ENCODE data around the gene CEP83. TPM values are rescaled to one million over a fixed set of nuclear protein-coding genes. Genes with fewer than 3 reads are reported as not detected.

CEP83 gene
- total and polyA plus RNA-seq, 2 experiments from 2014 or later: 29.8 to 33.7 TPM

DNA sequence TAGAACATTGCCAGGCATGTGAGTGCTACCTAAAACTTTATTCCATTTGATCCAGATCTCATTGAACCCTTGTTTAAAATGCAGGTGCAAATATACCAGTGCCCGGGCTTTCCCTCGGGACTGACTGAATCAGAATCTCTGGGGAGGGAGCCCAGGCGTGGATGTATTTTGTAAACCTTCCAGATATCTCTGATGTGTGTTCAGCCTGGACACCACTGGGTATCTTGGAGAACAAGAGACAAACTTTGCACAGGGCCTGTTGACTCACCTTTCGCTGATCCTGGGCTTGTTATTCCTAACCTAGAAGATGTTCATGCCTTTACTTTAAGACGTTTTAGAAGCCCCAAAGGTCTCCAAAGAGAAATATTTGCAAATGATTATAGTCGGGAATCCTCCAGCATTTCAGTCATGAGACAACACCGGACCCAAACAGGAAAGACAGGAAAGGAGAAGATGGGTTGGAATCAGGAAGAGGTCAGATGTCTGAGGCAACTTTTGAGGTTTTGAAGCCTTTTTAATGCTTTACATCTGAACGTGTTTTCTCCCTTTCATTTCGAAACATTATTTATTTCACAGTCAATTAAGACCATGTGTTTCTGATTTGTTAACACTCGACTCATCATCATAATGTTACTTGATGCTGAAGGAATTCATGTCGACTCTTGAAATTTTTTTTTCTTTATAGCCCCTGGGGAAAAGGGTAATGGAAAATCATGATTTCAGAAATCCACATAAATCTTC lies 192.7 kb downstream of the CEP83 start:
- Histone ChIP-seq H3F3A (replicated peaks; ENCODE audit: low read depth) (no peaks in the 10 kb centered on the region), H3K36me3 (ENCODE audit: insufficient read depth) (no peaks in the 10 kb centered on the region), H3K4me1 (ENCODE audit: insufficient read depth) (peaks cover 66% of the 10 kb centered on the region), H2AFZ (no peak overlapping the region), H3K79me2 (replicated peaks; ENCODE audit: insufficient read depth) (no peaks in the 10 kb centered on the region), H3K27ac (ENCODE audit: low read depth) (no peak overlapping the region), H3K9me2 (ENCODE audit: insufficient read depth) (0 out of 2 replicates have a peak, but pooled peaks cover 1% of the 10 kb centered on the region), H3K27me3 (ENCODE audit: insufficient read depth) (no peaks in the 10 kb centered on the region), H4K20me1 (replicated peaks; ENCODE audit: insufficient read depth) (no peaks in the 10 kb centered on the region), H3K4me2 (no peak overlapping the region), H3K4me3 (no peak overlapping the region)
- Mint-ChIP-seq H3K4me1 (peaks cover 69% of the 10 kb centered on the region), H3K36me3 (ENCODE audit: low read depth) (peaks cover 6% of the 10 kb centered on the region), H3K27me3 (ENCODE audit: insufficient read depth, low read depth, poor library complexity) (peaks cover 30% of the 10 kb centered on the region), H3K9me3 (peaks cover 2% of the 10 kb centered on the region; the same call in 1 of the 3 replicates), H3K4me3 (no peak overlapping the region), H3K27ac (no peak overlapping the region)
- ATAC-seq (no peak), DNase-seq (ENCODE audit: low spot score) (no peak)
- TF ChIP-seq, protein P1, sequence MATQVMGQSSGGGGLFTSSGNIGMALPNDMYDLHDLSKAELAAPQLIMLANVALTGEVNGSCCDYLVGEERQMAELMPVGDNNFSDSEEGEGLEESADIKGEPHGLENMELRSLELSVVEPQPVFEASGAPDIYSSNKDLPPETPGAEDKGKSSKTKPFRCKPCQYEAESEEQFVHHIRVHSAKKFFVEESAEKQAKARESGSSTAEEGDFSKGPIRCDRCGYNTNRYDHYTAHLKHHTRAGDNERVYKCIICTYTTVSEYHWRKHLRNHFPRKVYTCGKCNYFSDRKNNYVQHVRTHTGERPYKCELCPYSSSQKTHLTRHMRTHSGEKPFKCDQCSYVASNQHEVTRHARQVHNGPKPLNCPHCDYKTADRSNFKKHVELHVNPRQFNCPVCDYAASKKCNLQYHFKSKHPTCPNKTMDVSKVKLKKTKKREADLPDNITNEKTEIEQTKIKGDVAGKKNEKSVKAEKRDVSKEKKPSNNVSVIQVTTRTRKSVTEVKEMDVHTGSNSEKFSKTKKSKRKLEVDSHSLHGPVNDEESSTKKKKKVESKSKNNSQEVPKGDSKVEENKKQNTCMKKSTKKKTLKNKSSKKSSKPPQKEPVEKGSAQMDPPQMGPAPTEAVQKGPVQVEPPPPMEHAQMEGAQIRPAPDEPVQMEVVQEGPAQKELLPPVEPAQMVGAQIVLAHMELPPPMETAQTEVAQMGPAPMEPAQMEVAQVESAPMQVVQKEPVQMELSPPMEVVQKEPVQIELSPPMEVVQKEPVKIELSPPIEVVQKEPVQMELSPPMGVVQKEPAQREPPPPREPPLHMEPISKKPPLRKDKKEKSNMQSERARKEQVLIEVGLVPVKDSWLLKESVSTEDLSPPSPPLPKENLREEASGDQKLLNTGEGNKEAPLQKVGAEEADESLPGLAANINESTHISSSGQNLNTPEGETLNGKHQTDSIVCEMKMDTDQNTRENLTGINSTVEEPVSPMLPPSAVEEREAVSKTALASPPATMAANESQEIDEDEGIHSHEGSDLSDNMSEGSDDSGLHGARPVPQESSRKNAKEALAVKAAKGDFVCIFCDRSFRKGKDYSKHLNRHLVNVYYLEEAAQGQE (IDR thresholded peaks at IDR 0.05; ENCODE audit: unreplicated experiment): no peak
- TF ChIP-seq CREB1 (CRISPR knock-in tag; IDR thresholded peaks at IDR 0.05; ENCODE audit: low read depth) (no peak), JUNB (IDR thresholded peaks at IDR 0.05; ENCODE audit: unreplicated experiment) (no peak), NANOG (IDR thresholded peaks at IDR 0.05; ENCODE audit: borderline replicate concordance) (no peak), EZH2phosphoT487 (IDR thresholded peaks at IDR 0.05; ENCODE audit: unreplicated experiment) (no peak), POLR2AphosphoS5 (IDR thresholded peaks at IDR 0.05; ENCODE audit: low read depth) (no peak)
- TF ChIP-seq, protein P2, sequence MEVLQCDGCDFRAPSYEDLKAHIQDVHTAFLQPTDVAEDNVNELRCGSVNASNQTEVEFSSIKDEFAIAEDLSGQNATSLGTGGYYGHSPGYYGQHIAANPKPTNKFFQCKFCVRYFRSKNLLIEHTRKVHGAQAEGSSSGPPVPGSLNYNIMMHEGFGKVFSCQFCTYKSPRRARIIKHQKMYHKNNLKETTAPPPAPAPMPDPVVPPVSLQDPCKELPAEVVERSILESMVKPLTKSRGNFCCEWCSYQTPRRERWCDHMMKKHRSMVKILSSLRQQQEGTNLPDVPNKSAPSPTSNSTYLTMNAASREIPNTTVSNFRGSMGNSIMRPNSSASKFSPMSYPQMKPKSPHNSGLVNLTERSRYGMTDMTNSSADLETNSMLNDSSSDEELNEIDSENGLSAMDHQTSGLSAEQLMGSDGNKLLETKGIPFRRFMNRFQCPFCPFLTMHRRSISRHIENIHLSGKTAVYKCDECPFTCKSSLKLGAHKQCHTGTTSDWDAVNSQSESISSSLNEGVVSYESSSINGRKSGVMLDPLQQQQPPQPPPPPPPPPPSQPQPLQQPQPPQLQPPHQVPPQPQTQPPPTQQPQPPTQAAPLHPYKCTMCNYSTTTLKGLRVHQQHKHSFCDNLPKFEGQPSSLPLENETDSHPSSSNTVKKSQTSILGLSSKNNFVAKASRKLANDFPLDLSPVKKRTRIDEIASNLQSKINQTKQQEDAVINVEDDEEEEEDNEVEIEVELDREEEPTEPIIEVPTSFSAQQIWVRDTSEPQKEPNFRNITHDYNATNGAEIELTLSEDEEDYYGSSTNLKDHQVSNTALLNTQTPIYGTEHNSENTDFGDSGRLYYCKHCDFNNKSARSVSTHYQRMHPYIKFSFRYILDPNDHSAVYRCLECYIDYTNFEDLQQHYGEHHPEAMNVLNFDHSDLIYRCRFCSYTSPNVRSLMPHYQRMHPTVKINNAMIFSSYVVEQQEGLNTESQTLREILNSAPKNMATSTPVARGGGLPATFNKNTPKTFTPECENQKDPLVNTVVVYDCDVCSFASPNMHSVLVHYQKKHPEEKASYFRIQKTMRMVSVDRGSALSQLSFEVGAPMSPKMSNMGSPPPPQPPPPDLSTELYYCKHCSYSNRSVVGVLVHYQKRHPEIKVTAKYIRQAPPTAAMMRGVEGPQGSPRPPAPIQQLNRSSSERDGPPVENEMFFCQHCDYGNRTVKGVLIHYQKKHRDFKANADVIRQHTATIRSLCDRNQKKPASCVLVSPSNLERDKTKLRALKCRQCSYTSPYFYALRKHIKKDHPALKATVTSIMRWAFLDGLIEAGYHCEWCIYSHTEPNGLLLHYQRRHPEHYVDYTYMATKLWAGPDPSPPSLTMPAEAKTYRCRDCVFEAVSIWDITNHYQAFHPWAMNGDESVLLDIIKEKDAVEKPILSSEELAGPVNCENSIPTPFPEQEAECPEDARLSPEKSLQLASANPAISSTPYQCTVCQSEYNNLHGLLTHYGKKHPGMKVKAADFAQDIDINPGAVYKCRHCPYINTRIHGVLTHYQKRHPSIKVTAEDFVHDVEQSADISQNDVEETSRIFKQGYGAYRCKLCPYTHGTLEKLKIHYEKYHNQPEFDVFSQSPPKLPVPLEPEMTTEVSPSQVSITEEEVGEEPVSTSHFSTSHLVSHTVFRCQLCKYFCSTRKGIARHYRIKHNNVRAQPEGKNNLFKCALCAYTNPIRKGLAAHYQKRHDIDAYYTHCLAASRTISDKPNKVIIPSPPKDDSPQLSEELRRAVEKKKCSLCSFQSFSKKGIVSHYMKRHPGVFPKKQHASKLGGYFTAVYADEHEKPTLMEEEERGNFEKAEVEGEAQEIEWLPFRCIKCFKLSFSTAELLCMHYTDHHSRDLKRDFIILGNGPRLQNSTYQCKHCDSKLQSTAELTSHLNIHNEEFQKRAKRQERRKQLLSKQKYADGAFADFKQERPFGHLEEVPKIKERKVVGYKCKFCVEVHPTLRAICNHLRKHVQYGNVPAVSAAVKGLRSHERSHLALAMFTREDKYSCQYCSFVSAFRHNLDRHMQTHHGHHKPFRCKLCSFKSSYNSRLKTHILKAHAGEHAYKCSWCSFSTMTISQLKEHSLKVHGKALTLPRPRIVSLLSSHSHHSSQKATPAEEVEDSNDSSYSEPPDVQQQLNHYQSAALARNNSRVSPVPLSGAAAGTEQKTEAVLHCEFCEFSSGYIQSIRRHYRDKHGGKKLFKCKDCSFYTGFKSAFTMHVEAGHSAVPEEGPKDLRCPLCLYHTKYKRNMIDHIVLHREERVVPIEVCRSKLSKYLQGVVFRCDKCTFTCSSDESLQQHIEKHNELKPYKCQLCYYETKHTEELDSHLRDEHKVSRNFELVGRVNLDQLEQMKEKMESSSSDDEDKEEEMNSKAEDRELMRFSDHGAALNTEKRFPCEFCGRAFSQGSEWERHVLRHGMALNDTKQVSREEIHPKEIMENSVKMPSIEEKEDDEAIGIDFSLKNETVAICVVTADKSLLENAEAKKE (CRISPR knock-in tag; IDR thresholded peaks at IDR 0.05): no peak

Data from GM23338 (cell line).